Heart left ventricle (tissue), 16 donors: Measurements from ENCODE around the gene KLHL1. TPM values are rescaled to one million over a fixed set of nuclear protein-coding genes. Genes with fewer than 3 reads are reported as not detected.

Experiments used
- ATAC-seq, 4 donors: fragments of 200-7000 bp; cut with Tn5 transposase; one replicate each; pipeline ENCODE4 v1.9.1; 2020 to 2022; ENCODE audit warnings: moderate library complexity in 4 of 4, mild to moderate bottlenecking in 3 of 4, moderate number of reproducible peaks in 1 of 4
- DNase-seq, 5 donors: peaks; one replicate each; pipeline ENCODE4 v3.0.0-alpha.2; 2020
- H3K27ac ChIP-seq, 12 donors: fragments of 200-600 bp; sonication (generic) in 4 of 12; one replicate each; pipeline versions ENCODE4 v1.5.0 to v1.8.0; 2016 to 2022; ENCODE audit warnings: mild to moderate bottlenecking in 2 of 12
- H3K27me3 ChIP-seq, 9 donors: fragments of 200-600 bp; sonication (generic) in 2 of 9; one replicate each; pipeline versions ENCODE4 v1.5.1 to v1.8.0; 2016 to 2022; ENCODE audit warnings: mild to moderate bottlenecking in 3 of 9
- H3K36me3 ChIP-seq, 9 donors: fragments of 200-600 bp; sonication (generic) in 2 of 9; one replicate each; pipeline versions ENCODE4 v1.5.0 to v1.8.0; 2018 to 2022; ENCODE audit warnings: mild to moderate bottlenecking in 2 of 9
- H3K4me1 ChIP-seq, 12 donors: fragments of 200-600 bp; sonication (generic) in 4 of 12; one replicate each; pipeline versions ENCODE4 v1.5.0 to v1.8.0; 2016 to 2022; ENCODE audit warnings: mild to moderate bottlenecking in 3 of 12
- H3K4me3 ChIP-seq, 12 donors: fragments of 200-600 bp; sonication (generic) in 4 of 12; one replicate each; pipeline versions ENCODE4 v1.5.0 to v1.8.0; 2017 to 2022; ENCODE audit warnings: mild to moderate bottlenecking in 9 of 12, moderate library complexity in 4 of 12
- H3K9me3 ChIP-seq, 12 donors: fragments of 200-600 bp; sonication (generic) in 4 of 12; one replicate each; pipeline versions ENCODE4 v1.5.0 to v1.8.0; 2016 to 2022; ENCODE audit warnings: mild to moderate bottlenecking in 1 of 12
- CTCF ChIP-seq, 12 donors: fragments of 200-600 bp; sonication (generic) in 4 of 12; IDR thresholded peaks; one replicate each; pipeline versions ENCODE4 v1.5.0 to v1.8.0; 2018 to 2022; ENCODE audit warnings: antibody characterized with exemption in 12 of 12, mild to moderate bottlenecking in 5 of 12
- POLR2A ChIP-seq, 2 donors: fragments of 450-650 bp; IDR thresholded peaks; one replicate each; pipeline ENCODE4 v1.6.1; 2017; ENCODE audit warnings: antibody characterized with exemption in 2 of 2, mild to moderate bottlenecking in 2 of 2, moderate library complexity in 2 of 2
- WGBS, 4 donors: extraction: QIAGEN DNeasy Blood & Tissue Kit in 2 of 4; methylation state at CpG; one replicate each; pipeline versions ENCODE4 v1.1.5 to v1.1.7; 2013 to 2018; 5-methylcytosine and 5-hydroxymethylcytosine counted together
- intact Hi-C, 10 donors: fragments of 100-400 bp; cut with DNase I; formaldehyde crosslinking; loops; one replicate each; pipeline versions ENCODE4 v1.11.1 to v1.14.2; 2022
- polyA plus RNA-seq, 2 donors: library from polyadenylated mRNA; stranded (reverse); fragments of 200-250 nt; gene quantifications; one replicate each; pipeline ENCODE4 v1.2.3, GENCODE V29; 2013
- total RNA-seq, 9 donors: library from RNA; depleted of rRNA in 2 of 9; stranded (reverse); fragments of >200 nt in 2 of 9; fragmentation: NEBNext Ultra II Directional in 3 of 9; extraction: Animal tissue kit (Norgen Biotek cat#: 25700) in 3 of 9; gene quantifications; one replicate each; pipeline versions ENCODE4 v1.1.0 to v1.2.4, GENCODE V29; 2016 to 2023
- donor health status: ischemic (EF 13 %, LVEDD 7.1; RV severe dilation, severe dysfunction).
- donor health status: healthy with polysubstance abuse.
- donor health status: DM: no; HTN: yes; CAD: no.
- donor health status: DM: no; HTN: no; CAD: no.
- donor health status: ischemic (EF 25% LVEDD 6.9; RV normal size, moderate dysfunction).
- donor health status: ischemic (EF 25% LVEDD 5.7; RV mildly dilated, moderate dysfunction).
- donor health status: healthy.
- donor health status: DM: yes; HTN: yes; CAD: no.
- donor health status: ischemic (EF 35%, LVEDD 5.7; RV mildly dilated, moderate dysfunction).
- donor health status: nonischemic (EF 11% LVEDD 7.7; RV severe dilation, severe dysfunction).
- donor health status: DM: yes; HTN: yes; CAD: no.
- donor health status: PGD.
- donor health status: ischemic (EF 29% LVEDD 5.4; RV normal size, mild dysfunction).
- donor health status: nonischemic (EF 23%, LVEDD 6.1; RV moderate dilation, normal function).

KLHL1 gene
- total and polyA plus RNA-seq, 11 donors, result not detected

GRCh38 chr13:69776937-69777336, 331.3 kb downstream of the KLHL1 start:
- no peak overlapping the region for H3K4me3 ChIP-seq
- H3K27me3 ChIP-seq, result no peaks in the 10 kb centered on the region
- TF ChIP-seq CTCF (IDR thresholded peaks at IDR 0.05) (no peak), POLR2A (IDR thresholded peaks at IDR 0.05) (no peak)
- 72 to 78% (median 77%) methylated on average over 4 of the region's 4 CpGs for WGBS, 4 donors
- no peaks in the 10 kb centered on the region for H3K4me1 ChIP-seq
- peaks cover 0 to 10% (median 0%) of the 10 kb centered on the region in 12 donors for H3K9me3 ChIP-seq
- H3K27ac ChIP-seq, result no peak overlapping the region
- DNase-seq (no peak), ATAC-seq (no peak)
- intact Hi-C loops, result no loop called here
- H3K36me3 ChIP-seq, result no peaks in the 10 kb centered on the region

GRCh38 chr13:69769608-69770007, 338.6 kb downstream of the KLHL1 start:
- intact Hi-C loops, result no loop called here
- ATAC-seq (no peak), DNase-seq (no peak)
- H3K27ac ChIP-seq, result no peak overlapping the region
- H3K4me3 ChIP-seq, result no peak overlapping the region
- 90 to 100% (median 94%) methylated on average over 3 of the region's 3 CpGs for WGBS, 4 donors
- no peaks in the 10 kb centered on the region for H3K4me1 ChIP-seq
- no peaks in the 10 kb centered on the region for H3K27me3 ChIP-seq
- TF ChIP-seq POLR2A (IDR thresholded peaks at IDR 0.05), result no peak
- H3K36me3 ChIP-seq, result no peaks in the 10 kb centered on the region
- H3K9me3 ChIP-seq, result peaks cover 0 to 27% (median 10%) of the 10 kb centered on the region in 12 donors

- TF ChIP-seq CTCF (IDR thresholded peaks at IDR 0.05) (no peak), POLR2A (IDR thresholded peaks at IDR 0.05) (no peak)
- Histone ChIP-seq H3K9me3 (peaks cover 0 to 4% (median 0%) of the 10 kb centered on the region in 12 donors), H3K27ac (no peak overlapping the region), H3K36me3 (no peaks in the 10 kb centered on the region), H3K4me3 (no peak overlapping the region), H3K27me3 (no peaks in the 10 kb centered on the region), H3K4me1 (no peaks in the 10 kb centered on the region)
- intact Hi-C loops, result no loop called here
- DNase-seq (no peak), ATAC-seq (no peak)
- 76 to 88% (median 81%) methylated on average over 1 of the region's 1 CpG for WGBS, 4 donors
These were observed 346.7 kb downstream of the KLHL1 start for GRCh38 chr13:69761581-69761980.

- Histone ChIP-seq H3K27me3 (no peaks in the 10 kb centered on the region), H3K9me3 (peaks cover 0 to 12% (median 0%) of the 10 kb centered on the region in 12 donors), H3K4me1 (no peaks in the 10 kb centered on the region), H3K36me3 (no peaks in the 10 kb centered on the region), H3K4me3 (no peak overlapping the region), H3K27ac (no peak overlapping the region)
- ATAC-seq (no peak), DNase-seq (no peak)
- TF ChIP-seq POLR2A (IDR thresholded peaks at IDR 0.05) (no peak), CTCF (IDR thresholded peaks at IDR 0.05) (no peak)
- intact Hi-C loops, result no loop called here
- WGBS, 4 donors, result 36 to 57% (median 50%) methylated on average over 2 of the region's 2 CpGs
These were observed 353.2 kb downstream of the KLHL1 start for GRCh38 chr13:69755101-69755500.

- no peaks in the 10 kb centered on the region for H3K27me3 ChIP-seq
- H3K4me3 ChIP-seq, result no peak overlapping the region
- no peaks in the 10 kb centered on the region for H3K36me3 ChIP-seq
- no peak for TF ChIP-seq CTCF (IDR thresholded peaks at IDR 0.05)
- TF ChIP-seq POLR2A (IDR thresholded peaks at IDR 0.05), result no peak
- H3K27ac ChIP-seq, result no peak overlapping the region
- WGBS, 4 donors, result 85 to 89% (median 86%) methylated on average over 4 of the region's 4 CpGs
- DNase-seq, result no peak
- H3K4me1 ChIP-seq, result no peaks in the 10 kb centered on the region
- intact Hi-C loops, result no loop called here
- ATAC-seq, result no peak
- H3K9me3 ChIP-seq, result peaks cover 0 to 8% (median 0%) of the 10 kb centered on the region in 12 donors
These were observed 357.0 kb downstream of the KLHL1 start for GRCh38 chr13:69751259-69751658.
